CD4-positive, alpha-beta memory T cell (primary cell): ENCODE data around the gene CD180. TPM values are rescaled to one million over a fixed set of nuclear protein-coding genes. Genes with fewer than 3 reads are reported as not detected.

Experiments
- CTCF ChIA-PET: fragments of 350-600 bp; sonication (Branson Sonifier 250); formaldehyde crosslinking; loops from one replicate; lab custom pipeline; 2021; ENCODE audit warnings: inconsistent platforms; ENCODE audit not compliant: partially characterized antibody; lab: Charles Lee
- POLR2A ChIA-PET: fragments of 350-600 bp; sonication (Branson Sonifier 250); formaldehyde crosslinking; loops from one replicate; lab custom pipeline; 2021; ENCODE audit not compliant: partially characterized antibody; lab: Charles Lee
- DNase-seq, 5 donors: peaks; one replicate each; pipeline versions ENCODE4 v3.0.0 to v3.0.0-alpha.2; 2020 to 2022; ENCODE audit warnings: mixed read lengths in 1 of 5
- H3K27ac ChIP-seq: one replicate; pipeline ENCODE4 v1.7.0; 2013; ENCODE audit warnings: low read depth, low read length
- H3K27me3 ChIP-seq: 2 replicates; pipeline ENCODE4 v1.7.0; 2013; ENCODE audit warnings: mild to moderate bottlenecking, low read length, moderate library complexity; ENCODE audit not compliant: insufficient read depth
- H3K36me3 ChIP-seq: 2 replicates; pipeline ENCODE4 v1.7.0; 2013; ENCODE audit warnings: mild to moderate bottlenecking, low read length, moderate library complexity; ENCODE audit not compliant: insufficient read depth
- H3K4me1 ChIP-seq: 2 replicates; pipeline ENCODE4 v1.7.0; 2013; ENCODE audit warnings: mild to moderate bottlenecking, low read length, moderate library complexity; ENCODE audit not compliant: insufficient read depth
- H3K4me3 ChIP-seq, 2 donors: one replicate each; pipeline ENCODE4 v1.7.0; 2013; ENCODE audit warnings: low read length in 2 of 2, mild to moderate bottlenecking in 1 of 2
- H3K9me3 ChIP-seq, 2 donors: one replicate each; pipeline ENCODE4 v1.7.0; 2013; ENCODE audit warnings: low read length in 2 of 2, control low read depth in 1 of 2; ENCODE audit not compliant: control insufficient read depth in 1 of 2
- H3K27ac Mint-ChIP-seq, 7 donors: one replicate each; pipeline ENCODE4 v1.8.0; 2020 to 2021; ENCODE audit warnings: mixed read lengths in 7 of 7, mild to moderate bottlenecking in 6 of 7, inconsistent platforms in 3 of 7, moderate library complexity in 3 of 7
- H3K27me3 Mint-ChIP-seq, 2 donors: one replicate each; pipeline ENCODE4 v1.8.0; 2020 to 2021; ENCODE audit warnings: mixed read lengths in 2 of 2
- H3K36me3 Mint-ChIP-seq, 2 donors: one replicate each; pipeline ENCODE4 v1.8.0; 2020 to 2021; ENCODE audit warnings: mixed read lengths in 2 of 2, inconsistent platforms in 1 of 2, mild to moderate bottlenecking in 1 of 2
- H3K4me1 Mint-ChIP-seq, 4 donors: one replicate each; pipeline ENCODE4 v1.8.0; 2020 to 2021; ENCODE audit warnings: mixed read lengths in 4 of 4, mild to moderate bottlenecking in 1 of 4
- H3K4me3 Mint-ChIP-seq, 8 donors: one replicate each; pipeline ENCODE4 v1.8.0; 2020 to 2021; ENCODE audit warnings: mixed read lengths in 8 of 8, mild to moderate bottlenecking in 7 of 8, moderate library complexity in 6 of 8, inconsistent platforms in 3 of 8
- H3K9me3 Mint-ChIP-seq, 8 donors: one replicate each; pipeline ENCODE4 v1.8.0; 2020 to 2021; ENCODE audit warnings: mixed read lengths in 8 of 8, mild to moderate bottlenecking in 5 of 8, inconsistent platforms in 3 of 8, moderate library complexity in 1 of 8
- intact Hi-C: fragments of 100-400 bp; cut with micrococcal nuclease; formaldehyde crosslinking; loops from one replicate; pipeline ENCODE4 v1.15.1; 2023
- polyA plus RNA-seq, 2 donors: library from polyadenylated mRNA; unstranded; fragments of 300-500 nt; fragmentation: Illumina TruSeq; gene quantifications; one replicate each; pipeline ENCODE4 v1.2.3, GENCODE V29; 2021
- total RNA-seq, 2 experiments: library from RNA; stranded (reverse); gene quantifications; one replicate each; pipeline ENCODE4 v1.2.3, GENCODE V29; 2021

CD180 gene
- total and polyA plus RNA-seq, 4 experiments from 2014 or later, result 0.25 to 0.52 (median 0.50) TPM; not detected in 1

- Histone ChIP-seq H3K36me3 (no peaks in the 10 kb centered on the region), H3K9me3 (no peaks in the 10 kb centered on the region), H3K4me3 (peak overlapping the region in 1 of 2 donors; percentile 30), H3K27me3 (no peaks in the 10 kb centered on the region), H3K27ac (peak overlapping the region; percentile 46), H3K4me1 (peaks cover 79% of the 10 kb centered on the region)
- Mint-ChIP-seq H3K36me3 (no peaks in the 10 kb centered on the region), H3K9me3 (peaks cover 0 to 6% (median 0%) of the 10 kb centered on the region in 8 donors), H3K27me3 (no peaks in the 10 kb centered on the region), H3K4me3 (peak overlapping the region; percentile 17 to 81 (median 60)), H3K27ac (peak overlapping the region; percentile 77 to 97 (median 90)), H3K4me1 (peaks cover 60 to 82% (median 75%) of the 10 kb centered on the region in 4 donors)
- intact Hi-C loops, result loop anchor here (2.0 kb wide), 2 partner anchors 20 to 1036 kb away; no protein-coding TSS in a partner anchor
- CTCF ChIA-PET, result interaction anchor here (1.0 to 29.6 kb wide), 10 partner anchors 10 to 1049 kb away, joined by 3 to 851 read pairs (median 6); no protein-coding TSS in a partner anchor
- POLR2A ChIA-PET, result interaction anchor here (0.6 to 17.3 kb wide), 23 partner anchors 9 to 1486 kb away, joined by 3 to 703 read pairs (median 5); partner anchors contain the start of genes CD180 and PIK3R1
- DNase-seq, result no peak
Measured at GRCh38 chr5:67206461-67206860, 9.9 kb upstream of the CD180 start.

DNA sequence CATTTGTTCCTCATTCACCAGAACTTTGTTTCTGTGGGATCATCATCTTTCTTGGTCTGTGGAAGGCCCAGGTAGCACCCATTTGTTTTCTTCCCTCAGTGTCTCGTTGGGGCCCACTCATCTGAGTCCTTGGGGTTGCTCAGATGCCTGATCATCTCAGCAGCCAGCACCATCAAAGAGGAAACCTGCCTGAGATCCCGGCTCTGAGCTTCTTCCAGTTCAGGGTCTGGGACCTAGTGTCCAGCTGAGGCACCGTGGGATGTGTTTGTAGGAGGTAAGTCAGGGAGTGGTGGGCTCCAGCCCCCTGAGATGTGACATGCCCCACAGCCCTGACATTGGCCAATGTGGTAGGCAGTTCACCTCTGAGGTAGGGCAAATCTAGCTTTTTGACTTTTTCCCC, 9.4 kb upstream of the CD180 start:
- peak overlapping the region; percentile 77 to 97 (median 90) for H3K27ac Mint-ChIP-seq
- peaks cover 0 to 11% (median 3%) of the 10 kb centered on the region in 8 donors for H3K9me3 Mint-ChIP-seq
- Histone ChIP-seq H3K4me3 (peak overlapping the region in 1 of 2 donors; percentile 30), H3K9me3 (peaks cover 0 to 3% of the 10 kb centered on the region in 2 donors), H3K36me3 (no peaks in the 10 kb centered on the region), H3K4me1 (peaks cover 82% of the 10 kb centered on the region), H3K27ac (peak overlapping the region; percentile 46), H3K27me3 (no peaks in the 10 kb centered on the region)
- intact Hi-C loops, result loop anchor here (2.0 kb wide), 2 partner anchors 19 to 1035 kb away; no protein-coding TSS in a partner anchor
- CTCF ChIA-PET, result interaction anchor here (1.0 to 29.6 kb wide), 6 partner anchors 10 to 1049 kb away, joined by 3 to 851 read pairs (median 4); no protein-coding TSS in a partner anchor
- H3K4me1 Mint-ChIP-seq, result peaks cover 62 to 87% (median 77%) of the 10 kb centered on the region in 4 donors
- DNase-seq, result no peak
- no peaks in the 10 kb centered on the region for H3K27me3 Mint-ChIP-seq
- peaks cover 1 to 2% of the 10 kb centered on the region in 2 donors for H3K36me3 Mint-ChIP-seq
- H3K4me3 Mint-ChIP-seq, result peak overlapping the region in 7 of 8 donors; percentile 17 to 81 (median 64)
- POLR2A ChIA-PET, result interaction anchor here (0.8 to 17.3 kb wide), 12 partner anchors 8 to 1080 kb away, joined by 3 to 703 read pairs (median 8); partner anchors contain the start of genes CD180 and PIK3R1

- intact Hi-C loops, result no loop called here
- Histone ChIP-seq H3K4me3 (peak overlapping the region in 1 of 2 donors; percentile 8), H3K4me1 (peaks cover 88% of the 10 kb centered on the region), H3K27me3 (no peaks in the 10 kb centered on the region), H3K9me3 (peaks cover 0 to 5% of the 10 kb centered on the region in 2 donors), H3K27ac (peak overlapping the region; percentile 1), H3K36me3 (no peaks in the 10 kb centered on the region)
- POLR2A ChIA-PET, result interaction anchor here (1.1 to 17.3 kb wide), 7 partner anchors 11 to 1012 kb away, joined by 3 to 703 read pairs (median 8); no protein-coding TSS in a partner anchor
- H3K4me3 Mint-ChIP-seq, result peak overlapping the region in 6 of 8 donors; percentile 7 to 78 (median 70)
- no peaks in the 10 kb centered on the region for H3K27me3 Mint-ChIP-seq
- CTCF ChIA-PET, result interaction anchor here (0.7 to 29.6 kb wide), 3 partner anchors 16 to 1068 kb away, joined by 4 to 851 read pairs (median 6); no protein-coding TSS in a partner anchor
- peaks cover 0 to 13% (median 5%) of the 10 kb centered on the region in 8 donors for H3K9me3 Mint-ChIP-seq
- peaks cover 3 to 5% of the 10 kb centered on the region in 2 donors for H3K36me3 Mint-ChIP-seq
- H3K27ac Mint-ChIP-seq, result peak overlapping the region; percentile 77 to 97 (median 90)
- H3K4me1 Mint-ChIP-seq, result peaks cover 64 to 96% (median 79%) of the 10 kb centered on the region in 4 donors
- DNase-seq, result no peak
Measured at GRCh38 chr5:67204821-67205220, 8.2 kb upstream of the CD180 start.

GRCh38 chr5:67203701-67204074, 7.1 kb upstream of the CD180 start:
- peaks cover 0 to 5% of the 10 kb centered on the region in 2 donors for H3K9me3 ChIP-seq
- no peak overlapping the region for H3K4me3 ChIP-seq
- H3K4me1 ChIP-seq, result peaks cover 91% of the 10 kb centered on the region
- DNase-seq, result no peak
- peak overlapping the region in 6 of 7 donors; percentile 72 to 95 (median 82) for H3K27ac Mint-ChIP-seq
- peaks cover 63 to 97% (median 79%) of the 10 kb centered on the region in 4 donors for H3K4me1 Mint-ChIP-seq
- peaks cover 0 to 21% (median 11%) of the 10 kb centered on the region in 8 donors for H3K9me3 Mint-ChIP-seq
- ChIA-PET CTCF (interaction anchor here (0.6 to 29.6 kb wide), 3 partner anchors 15 to 1228 kb away, joined by 3 to 851 read pairs (median 6); no protein-coding TSS in a partner anchor), POLR2A (interaction anchor here (1.2 to 17.3 kb wide), 7 partner anchors 11 to 1279 kb away, joined by 3 to 703 read pairs (median 6); no protein-coding TSS in a partner anchor)
- peaks cover 3 to 6% of the 10 kb centered on the region in 2 donors for H3K36me3 Mint-ChIP-seq
- H3K36me3 ChIP-seq, result no peaks in the 10 kb centered on the region
- no peaks in the 10 kb centered on the region for H3K27me3 ChIP-seq
- peak overlapping the region in 2 of 8 donors; percentile 48 to 68 for H3K4me3 Mint-ChIP-seq
- H3K27me3 Mint-ChIP-seq, result no peaks in the 10 kb centered on the region
- no peak overlapping the region for H3K27ac ChIP-seq
- intact Hi-C loops, result no loop called here

DNA sequence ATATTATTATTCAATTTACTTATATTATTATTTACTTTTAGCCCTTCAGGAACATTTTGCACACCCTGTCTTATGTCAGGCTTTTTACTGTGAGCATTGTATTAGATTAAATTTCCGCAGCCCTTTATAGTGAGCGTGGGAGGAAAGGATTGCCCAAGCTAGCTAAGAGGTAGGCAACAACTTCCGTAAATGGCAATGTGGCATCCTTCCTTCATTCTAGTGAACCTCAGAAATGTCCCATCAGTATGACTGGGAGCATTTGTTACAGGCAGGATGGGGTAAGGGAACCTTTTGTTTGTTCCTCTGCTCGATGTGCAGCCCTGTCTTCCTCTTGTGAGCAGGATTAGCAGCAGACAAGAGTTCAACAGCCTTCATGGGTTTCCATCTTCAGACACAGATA, 6.2 kb upstream of the CD180 start:
- H3K9me3 Mint-ChIP-seq, result peaks cover 0 to 25% (median 11%) of the 10 kb centered on the region in 8 donors
- no peak for DNase-seq
- no peaks in the 10 kb centered on the region for H3K27me3 Mint-ChIP-seq
- peaks cover 60 to 98% (median 77%) of the 10 kb centered on the region in 4 donors for H3K4me1 Mint-ChIP-seq
- ChIA-PET CTCF (interaction anchor here (1.1 to 29.6 kb wide), 3 partner anchors 14 to 40 kb away, joined by 3 to 851 read pairs (median 6); no protein-coding TSS in a partner anchor), POLR2A (interaction anchor here (1.6 to 17.3 kb wide), 5 partner anchors 12 to 40 kb away, joined by 3 to 703 read pairs (median 12); no protein-coding TSS in a partner anchor)
- peaks cover 3 to 8% of the 10 kb centered on the region in 2 donors for H3K36me3 Mint-ChIP-seq
- peak overlapping the region in 7 of 8 donors; percentile 50 to 78 (median 65) for H3K4me3 Mint-ChIP-seq
- no peak overlapping the region for H3K27ac ChIP-seq
- intact Hi-C loops, result no loop called here
- no peak overlapping the region for H3K4me3 ChIP-seq
- no peaks in the 10 kb centered on the region for H3K36me3 ChIP-seq
- H3K27me3 ChIP-seq, result no peaks in the 10 kb centered on the region
- peaks cover 0 to 5% of the 10 kb centered on the region in 2 donors for H3K9me3 ChIP-seq
- peak overlapping the region; percentile 80 to 95 (median 86) for H3K27ac Mint-ChIP-seq
- H3K4me1 ChIP-seq, result peaks cover 85% of the 10 kb centered on the region

DNA sequence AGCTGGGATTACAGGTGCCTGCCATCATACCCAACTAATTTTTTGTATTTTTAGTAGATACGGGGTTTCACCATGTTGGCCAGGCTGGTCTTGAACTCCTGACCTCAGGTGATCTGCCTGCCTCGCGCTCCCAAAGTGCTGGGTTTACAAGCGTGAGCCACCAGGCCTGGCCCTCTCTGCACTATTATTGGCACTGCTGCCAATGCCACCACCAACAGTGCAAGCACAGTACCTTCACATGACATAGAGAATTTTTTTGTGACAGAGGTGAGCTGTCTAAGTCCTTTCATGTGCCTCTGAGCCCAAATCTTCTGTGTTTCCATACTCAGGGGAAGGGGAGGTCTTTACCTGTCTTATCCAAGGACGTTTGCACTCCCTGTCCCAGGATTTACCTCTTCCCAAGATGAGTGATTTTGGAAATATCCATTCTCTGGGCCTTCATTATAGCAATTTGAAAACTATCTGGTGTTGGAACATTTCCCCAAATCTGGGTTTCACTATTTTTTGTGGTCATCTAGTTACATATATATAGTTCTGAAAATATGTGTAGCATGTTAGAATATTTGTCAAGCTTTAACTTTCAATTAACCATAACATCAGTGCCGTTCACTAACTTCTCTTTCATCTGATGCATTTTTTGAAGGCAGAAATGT, 5.4 kb upstream of the CD180 start:
- Histone ChIP-seq H3K36me3 (no peaks in the 10 kb centered on the region), H3K4me1 (peaks cover 77% of the 10 kb centered on the region), H3K27me3 (no peaks in the 10 kb centered on the region), H3K27ac (no peak overlapping the region), H3K4me3 (no peak overlapping the region), H3K9me3 (peaks cover 0 to 5% of the 10 kb centered on the region in 2 donors)
- Mint-ChIP-seq H3K4me1 (peaks cover 55 to 94% (median 73%) of the 10 kb centered on the region in 4 donors), H3K9me3 (peaks cover 0 to 25% (median 11%) of the 10 kb centered on the region in 8 donors), H3K27ac (peak overlapping the region; percentile 10 to 86 (median 69)), H3K4me3 (peak overlapping the region in 2 of 8 donors; percentile 17 to 51), H3K27me3 (no peaks in the 10 kb centered on the region), H3K36me3 (peaks cover 3 to 8% of the 10 kb centered on the region in 2 donors)
- ChIA-PET POLR2A (interaction anchor here (1.1 to 17.3 kb wide), 6 partner anchors 11 to 39 kb away, joined by 3 to 703 read pairs (median 8); no protein-coding TSS in a partner anchor), CTCF (interaction anchor here (0.7 to 29.6 kb wide), 3 partner anchors 13 to 39 kb away, joined by 3 to 851 read pairs (median 3); no protein-coding TSS in a partner anchor)
- intact Hi-C loops, result no loop called here
- DNase-seq, result no peak
